ENCODE measurements around the gene OR6K2. TPM values are rescaled to one million over a fixed set of nuclear protein-coding genes. Genes with fewer than 3 reads are reported as not detected.

OR6K2 gene, protein sequence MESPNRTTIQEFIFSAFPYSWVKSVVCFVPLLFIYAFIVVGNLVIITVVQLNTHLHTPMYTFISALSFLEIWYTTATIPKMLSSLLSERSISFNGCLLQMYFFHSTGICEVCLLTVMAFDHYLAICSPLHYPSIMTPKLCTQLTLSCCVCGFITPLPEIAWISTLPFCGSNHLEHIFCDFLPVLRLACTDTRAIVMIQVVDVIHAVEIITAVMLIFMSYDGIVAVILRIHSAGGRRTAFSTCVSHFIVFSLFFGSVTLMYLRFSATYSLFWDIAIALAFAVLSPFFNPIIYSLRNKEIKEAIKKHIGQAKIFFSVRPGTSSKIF
- total RNA-seq (2016; rRNA removed; fragmentation: Illumina TruSeq; extraction: Trizol) (not detected in 2 replicates), polyA plus RNA-seq (2011; rRNA removed) (not detected in 2 replicates), polyA minus RNA-seq (2011; rRNA and poly(A)+ RNA removed; ENCODE audit: low replicate concordance) (not detected in 2 replicates), Bru-seq, nascent RNA (not detected), BruChase-seq, experiment 1, labeled RNA remaining after a 6-hour chase (not detected), BruChase-seq, experiment 2, labeled RNA remaining after a 2-hour chase (not detected)
- total RNA-seq (2016; cell fraction: cytosol; rRNA removed; fragmentation: Illumina TruSeq; extraction: Trizol; ENCODE audit: low read depth) = not detected in 2 replicates
- total RNA-seq (2016; cell fraction: insoluble cytoplasmic fraction; rRNA removed; fragmentation: Illumina TruSeq; extraction: Trizol) = not detected in 2 replicates
- not detected in 2 replicates for total RNA-seq (2016; cell fraction: membrane; rRNA removed; fragmentation: Illumina TruSeq; extraction: Trizol)
- total RNA-seq (2016; cell fraction: nucleus; rRNA removed; fragmentation: Illumina TruSeq; extraction: Trizol) = not detected in 2 replicates
- polyA plus RNA-seq (2011; cell fraction: cytosol; rRNA removed) = not detected in 2 replicates
- not detected in 2 replicates for polyA plus RNA-seq (2011; cell fraction: nucleus; rRNA removed)
- not detected in 2 replicates for polyA plus RNA-seq (2012)
- polyA plus RNA-seq (2016; cell fraction: cytosol; fragmentation: Illumina TruSeq; extraction: Trizol; ENCODE audit: low read depth) = not detected in 2 replicates
- polyA plus RNA-seq (2016; cell fraction: insoluble cytoplasmic fraction; fragmentation: Illumina TruSeq; extraction: Trizol; ENCODE audit: low read depth) = not detected in 2 replicates
- polyA plus RNA-seq (2016; cell fraction: membrane; fragmentation: Illumina TruSeq; extraction: Trizol; ENCODE audit: low read depth) = not detected in 2 replicates
- polyA plus RNA-seq (2016; cell fraction: nucleus; fragmentation: Illumina TruSeq; extraction: Trizol; ENCODE audit: insufficient read depth, low read depth) = not detected in 2 replicates
- not detected in 2 replicates for polyA minus RNA-seq (2011; cell fraction: cytosol; rRNA and poly(A)+ RNA removed)
- not detected in 2 replicates for polyA minus RNA-seq (2011; cell fraction: nucleus; rRNA and poly(A)+ RNA removed)
- long read RNA-seq, experiment 1 = 0 reads
- long read RNA-seq, experiment 2 = 0 reads

DNA sequence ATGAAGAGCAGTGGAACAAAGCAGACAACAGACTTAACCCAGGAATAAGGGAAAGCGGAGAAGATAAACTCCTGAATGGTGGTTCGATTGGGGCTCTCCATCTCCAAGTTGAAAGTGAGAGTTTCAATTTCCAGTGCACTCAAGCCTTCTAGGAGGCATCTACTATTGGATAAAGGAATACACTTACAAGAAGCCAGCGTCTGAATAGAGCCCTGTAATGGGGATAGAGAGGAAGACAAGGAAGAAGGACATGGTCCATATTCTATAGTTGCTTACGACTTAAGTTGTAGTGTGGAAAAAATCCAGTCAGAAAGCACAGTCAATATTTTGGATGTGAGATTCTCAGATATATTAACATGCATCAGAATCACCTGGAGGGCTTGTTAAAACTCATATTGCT, at the start of gene OR6K2:
TSS of gene OR6K2 (minus strand) at position 101 of the 400 bp plus-strand sequence. CDS start at position 101, 0 bp downstream.
- BruUV-seq (replicated peaks) = no TSS peak
- no peak within 1 kb of the TSS for H2AFZ ChIP-seq (ENCODE audit: low read length)
- H3K27me3 ChIP-seq (ENCODE audit: control insufficient read depth in 1 of 2, insufficient read depth in 2 of 2, low read length in 2 of 2) = no peaks in the 10 kb centered on the region
- intact Hi-C loops (cut with micrococcal nuclease; ENCODE audit: unreplicated experiment) (no loop called here), in situ Hi-C loops (cut with HindIII; ENCODE audit: extremely low pct_ligation_motif_present, low pct_unique_long_range_greater_than_20kb) (no loop called here)
- WGBS (ENCODE audit: low lambda C conversion rate) = 3% methylated on average over 4 of the region's 4 CpGs
- ATAC-seq (no peak), DNase-seq (ENCODE audit: low spot score) (no peak), FAIRE-seq (no peak)
- no peak within 1 kb of the TSS for H3K27ac ChIP-seq (ENCODE audit: extremely low read length, insufficient read depth, low read length)
- no peaks in the 10 kb centered on the region for H3K9me3 ChIP-seq (ENCODE audit: low read length)
- H3K4me1 ChIP-seq (ENCODE audit: insufficient read depth, low read length) = no peaks in the 10 kb centered on the region
- H4K20me1 ChIP-seq (ENCODE audit: insufficient read depth, low read length) = no peaks in the 10 kb centered on the region
- POLR2A ChIA-PET = no interaction called here
- H3K79me2 ChIP-seq (ENCODE audit: insufficient read depth, low read length) = no peaks in the 10 kb centered on the region
- H3K4me3 ChIP-seq (replicated peaks in 1 of 3; ENCODE audit: insufficient read depth in 1 of 3, low read depth in 2 of 3, low read length in 3 of 3) = no peak within 1 kb of the TSS
- H3K9ac ChIP-seq (ENCODE audit: insufficient read depth, low read depth, low read length) = no peak within 1 kb of the TSS
- no peak within 1 kb of the TSS for H3K4me2 ChIP-seq (ENCODE audit: low read depth, low read length)
- H3K36me3 ChIP-seq (replicated peaks in 1 of 2; ENCODE audit: control insufficient read depth in 1 of 2, insufficient read depth in 2 of 2, low read length in 2 of 2) = no peaks in the 10 kb centered on the region
- TF ChIP-seq, protein P1, sequence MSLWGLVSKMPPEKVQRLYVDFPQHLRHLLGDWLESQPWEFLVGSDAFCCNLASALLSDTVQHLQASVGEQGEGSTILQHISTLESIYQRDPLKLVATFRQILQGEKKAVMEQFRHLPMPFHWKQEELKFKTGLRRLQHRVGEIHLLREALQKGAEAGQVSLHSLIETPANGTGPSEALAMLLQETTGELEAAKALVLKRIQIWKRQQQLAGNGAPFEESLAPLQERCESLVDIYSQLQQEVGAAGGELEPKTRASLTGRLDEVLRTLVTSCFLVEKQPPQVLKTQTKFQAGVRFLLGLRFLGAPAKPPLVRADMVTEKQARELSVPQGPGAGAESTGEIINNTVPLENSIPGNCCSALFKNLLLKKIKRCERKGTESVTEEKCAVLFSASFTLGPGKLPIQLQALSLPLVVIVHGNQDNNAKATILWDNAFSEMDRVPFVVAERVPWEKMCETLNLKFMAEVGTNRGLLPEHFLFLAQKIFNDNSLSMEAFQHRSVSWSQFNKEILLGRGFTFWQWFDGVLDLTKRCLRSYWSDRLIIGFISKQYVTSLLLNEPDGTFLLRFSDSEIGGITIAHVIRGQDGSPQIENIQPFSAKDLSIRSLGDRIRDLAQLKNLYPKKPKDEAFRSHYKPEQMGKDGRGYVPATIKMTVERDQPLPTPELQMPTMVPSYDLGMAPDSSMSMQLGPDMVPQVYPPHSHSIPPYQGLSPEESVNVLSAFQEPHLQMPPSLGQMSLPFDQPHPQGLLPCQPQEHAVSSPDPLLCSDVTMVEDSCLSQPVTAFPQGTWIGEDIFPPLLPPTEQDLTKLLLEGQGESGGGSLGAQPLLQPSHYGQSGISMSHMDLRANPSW (CRISPR knock-in tag; IDR thresholded peaks at IDR 0.05; ENCODE audit: borderline replicate concordance) = no peak
- TF ChIP-seq ZNF546 (CRISPR knock-in tag; conservative IDR thresholded peaks at IDR 0.05) (no peak), ZNF672 (CRISPR knock-in tag; IDR thresholded peaks at IDR 0.05) (no peak), TOPORS (CRISPR knock-in tag; IDR thresholded peaks at IDR 0.05) (no peak), ZNF674 (CRISPR knock-in tag; IDR thresholded peaks at IDR 0.05; ENCODE audit: low read depth) (no peak), ZNF879 (CRISPR knock-in tag; IDR thresholded peaks at IDR 0.05) (no peak)
- TF ChIP-seq, protein P2, sequence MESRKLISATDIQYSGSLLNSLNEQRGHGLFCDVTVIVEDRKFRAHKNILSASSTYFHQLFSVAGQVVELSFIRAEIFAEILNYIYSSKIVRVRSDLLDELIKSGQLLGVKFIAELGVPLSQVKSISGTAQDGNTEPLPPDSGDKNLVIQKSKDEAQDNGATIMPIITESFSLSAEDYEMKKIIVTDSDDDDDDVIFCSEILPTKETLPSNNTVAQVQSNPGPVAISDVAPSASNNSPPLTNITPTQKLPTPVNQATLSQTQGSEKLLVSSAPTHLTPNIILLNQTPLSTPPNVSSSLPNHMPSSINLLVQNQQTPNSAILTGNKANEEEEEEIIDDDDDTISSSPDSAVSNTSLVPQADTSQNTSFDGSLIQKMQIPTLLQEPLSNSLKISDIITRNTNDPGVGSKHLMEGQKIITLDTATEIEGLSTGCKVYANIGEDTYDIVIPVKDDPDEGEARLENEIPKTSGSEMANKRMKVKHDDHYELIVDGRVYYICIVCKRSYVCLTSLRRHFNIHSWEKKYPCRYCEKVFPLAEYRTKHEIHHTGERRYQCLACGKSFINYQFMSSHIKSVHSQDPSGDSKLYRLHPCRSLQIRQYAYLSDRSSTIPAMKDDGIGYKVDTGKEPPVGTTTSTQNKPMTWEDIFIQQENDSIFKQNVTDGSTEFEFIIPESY (CRISPR knock-in tag; IDR thresholded peaks at IDR 0.05) = no peak
- TF ChIP-seq, protein P3, sequence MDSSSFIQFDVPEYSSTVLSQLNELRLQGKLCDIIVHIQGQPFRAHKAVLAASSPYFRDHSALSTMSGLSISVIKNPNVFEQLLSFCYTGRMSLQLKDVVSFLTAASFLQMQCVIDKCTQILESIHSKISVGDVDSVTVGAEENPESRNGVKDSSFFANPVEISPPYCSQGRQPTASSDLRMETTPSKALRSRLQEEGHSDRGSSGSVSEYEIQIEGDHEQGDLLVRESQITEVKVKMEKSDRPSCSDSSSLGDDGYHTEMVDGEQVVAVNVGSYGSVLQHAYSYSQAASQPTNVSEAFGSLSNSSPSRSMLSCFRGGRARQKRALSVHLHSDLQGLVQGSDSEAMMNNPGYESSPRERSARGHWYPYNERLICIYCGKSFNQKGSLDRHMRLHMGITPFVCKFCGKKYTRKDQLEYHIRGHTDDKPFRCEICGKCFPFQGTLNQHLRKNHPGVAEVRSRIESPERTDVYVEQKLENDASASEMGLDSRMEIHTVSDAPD (CRISPR knock-in tag; IDR thresholded peaks at IDR 0.05) = no peak
- CTCF ChIA-PET (ENCODE audit: low intra/inter-chr PET ratio, low total read pairs) = no interaction called here
